ENCODE results near the gene PTPRK. TPM values are rescaled to one million over a fixed set of nuclear protein-coding genes. Genes with fewer than 3 reads are reported as not detected.

Gene PTPRK
- total and polyA plus RNA-seq, 4 donors = 12.1 to 61.2 (median 29.1) TPM

DNA sequence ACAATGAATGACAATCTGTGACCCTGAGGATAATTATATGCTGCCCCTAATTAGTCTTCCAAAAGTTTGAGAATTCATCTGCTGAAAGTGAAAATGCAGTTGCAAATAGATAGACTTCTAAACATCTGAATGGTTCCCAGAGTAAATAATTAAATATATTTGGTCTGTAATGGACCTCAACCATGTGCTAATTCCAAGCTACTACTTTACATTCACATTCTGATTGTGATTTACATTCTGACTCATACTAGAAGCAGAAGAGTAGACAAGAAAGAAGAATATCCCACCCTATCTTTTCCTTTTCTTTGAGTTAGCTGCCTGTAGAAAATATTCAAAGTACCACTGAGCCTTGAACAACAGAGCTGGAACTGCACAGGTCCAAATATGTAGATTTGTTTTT lies 80.8 kb downstream of the PTPRK start:
- H3K27me3 ChIP-seq (ENCODE audit: control insufficient read depth in 4 of 4, insufficient read depth in 4 of 4, low read length in 3 of 4) = no peaks in the 10 kb centered on the region
- no peak overlapping the region for H3K9ac ChIP-seq (ENCODE audit: low read depth in 1 of 2, low read length in 2 of 2)
- H3K9me3 ChIP-seq (ENCODE audit: control insufficient read depth in 4 of 4, low read length in 3 of 4) = no peaks in the 10 kb centered on the region
- TF ChIP-seq ZBTB33 (IDR thresholded peaks at IDR 0.05) (no peak), GABPA (IDR thresholded peaks at IDR 0.05 in 1 of 2, conservative IDR thresholded peaks at IDR 0.05 in 1 of 2) (no peak), ATF3 (IDR thresholded peaks at IDR 0.05) (no peak), HNF4G (IDR thresholded peaks at IDR 0.05) (no peak), NR2F2 (IDR thresholded peaks at IDR 0.05) (no peak), RAD21 (IDR thresholded peaks at IDR 0.05) (no peak), TAF1 (conservative IDR thresholded peaks at IDR 0.05) (no peak), CTCF (IDR thresholded peaks at IDR 0.05; ENCODE audit: low read depth, low read length, missing input control) (no peak), RXRA (IDR thresholded peaks at IDR 0.05) (no peak)
- no peak overlapping the region for H3K4me3 ChIP-seq (ENCODE audit: low read depth in 1 of 3, low read length in 3 of 3)
- H3K4me1 ChIP-seq (ENCODE audit: control insufficient read depth in 4 of 4, insufficient read depth in 4 of 4, low read length in 3 of 4) = peaks cover 0 to 4% (median 0%) of the 10 kb centered on the region in 4 donors
- no peaks in the 10 kb centered on the region for H3K36me3 ChIP-seq (ENCODE audit: control insufficient read depth in 4 of 4, insufficient read depth in 3 of 4, low read depth in 1 of 4, low read length in 3 of 4)
- no peak for DNase-seq (ENCODE audit: low spot score)
- H3K27ac ChIP-seq (ENCODE audit: low read depth in 1 of 2, low read length in 2 of 2) = no peak overlapping the region

DNA sequence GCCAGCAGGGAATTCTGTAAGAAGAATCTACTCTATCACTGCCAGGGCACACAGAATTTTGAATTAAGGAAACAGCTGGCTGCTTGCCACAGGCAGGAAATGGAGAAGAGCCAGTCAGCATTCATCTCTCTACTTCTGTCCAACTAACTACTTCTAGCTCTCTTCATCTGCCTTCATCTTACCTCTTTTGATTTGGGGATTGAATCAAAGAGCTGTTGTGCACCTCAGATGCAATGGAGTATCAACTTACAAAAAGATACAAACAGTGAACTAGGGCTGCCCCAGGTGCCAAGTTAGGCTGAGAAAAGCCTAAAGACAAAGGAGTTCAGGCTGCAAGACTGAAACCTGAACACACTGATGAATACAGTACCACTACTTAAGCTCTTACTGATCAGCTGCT lies 82.0 kb downstream of the PTPRK start:
- H3K9me3 ChIP-seq (ENCODE audit: control insufficient read depth in 4 of 4, low read length in 3 of 4) = no peaks in the 10 kb centered on the region
- H3K27ac ChIP-seq (ENCODE audit: low read depth in 1 of 2, low read length in 2 of 2) = no peak overlapping the region
- no peak for DNase-seq (ENCODE audit: low spot score)
- no peak overlapping the region for H3K4me3 ChIP-seq (ENCODE audit: low read depth in 1 of 3, low read length in 3 of 3)
- H3K9ac ChIP-seq (ENCODE audit: low read depth in 1 of 2, low read length in 2 of 2) = no peak overlapping the region
- no peak for TF ChIP-seq ZBTB33 (IDR thresholded peaks at IDR 0.05)
- TF ChIP-seq GABPA (IDR thresholded peaks at IDR 0.05 in 1 of 2, conservative IDR thresholded peaks at IDR 0.05 in 1 of 2) = no peak
- no peak for TF ChIP-seq RXRA (IDR thresholded peaks at IDR 0.05)
- no peak for TF ChIP-seq HNF4A (conservative IDR thresholded peaks at IDR 0.05)
- no peak for TF ChIP-seq MAX (IDR thresholded peaks at IDR 0.05)
- TF ChIP-seq SP1 (IDR thresholded peaks at IDR 0.05) = no peak
- TF ChIP-seq NR2F2 (IDR thresholded peaks at IDR 0.05) = no peak
- no peak for TF ChIP-seq ATF3 (IDR thresholded peaks at IDR 0.05)
- no peak for TF ChIP-seq EGR1 (IDR thresholded peaks at IDR 0.05; ENCODE audit: low read depth in 2 of 2)
- no peak for TF ChIP-seq HNF4G (IDR thresholded peaks at IDR 0.05)
- TF ChIP-seq TAF1 (conservative IDR thresholded peaks at IDR 0.05) = no peak
- TF ChIP-seq YY1 (IDR thresholded peaks at IDR 0.05) = no peak
- TF ChIP-seq FOXA2 (IDR thresholded peaks at IDR 0.05) = no peak
- no peak for TF ChIP-seq REST (IDR thresholded peaks at IDR 0.05)
- no peak for TF ChIP-seq CTCF (IDR thresholded peaks at IDR 0.05; ENCODE audit: low read depth, low read length, missing input control)
- peaks cover 0 to 4% (median under 1%) of the 10 kb centered on the region in 4 donors for H3K4me1 ChIP-seq (ENCODE audit: control insufficient read depth in 4 of 4, insufficient read depth in 4 of 4, low read length in 3 of 4)
- no peaks in the 10 kb centered on the region for H3K27me3 ChIP-seq (ENCODE audit: control insufficient read depth in 4 of 4, insufficient read depth in 4 of 4, low read length in 3 of 4)
- no peaks in the 10 kb centered on the region for H3K36me3 ChIP-seq (ENCODE audit: control insufficient read depth in 4 of 4, insufficient read depth in 3 of 4, low read depth in 1 of 4, low read length in 3 of 4)

All from liver (tissue), 9 donors.